Nephron (organoid): Measurements from ENCODE around the gene PPP1R11.

Experiments
- H3K27ac Mint-ChIP-seq, 3 experiments: 2 replicates each; pipeline ENCODE4 v1.8.0; 2020; ENCODE audit warnings: mixed read lengths in 3 of 3, mild to moderate bottlenecking in 2 of 3, moderate library complexity in 1 of 3
- H3K27me3 Mint-ChIP-seq: 2 replicates; pipeline ENCODE4 v1.8.0; 2021; ENCODE audit warnings: low read depth, mild to moderate bottlenecking, moderate library complexity, mixed read lengths
- H3K36me3 Mint-ChIP-seq: 2 replicates; pipeline ENCODE4 v1.8.0; 2020; ENCODE audit warnings: low read depth, mixed read lengths
- H3K4me1 Mint-ChIP-seq: 2 replicates; pipeline ENCODE4 v1.8.0; 2020; ENCODE audit warnings: mixed read lengths
- H3K4me3 Mint-ChIP-seq, 3 experiments: 2 replicates each; pipeline ENCODE4 v1.8.0; 2020; ENCODE audit warnings: mild to moderate bottlenecking in 3 of 3, mixed read lengths in 3 of 3, moderate library complexity in 2 of 3
- H3K9me3 Mint-ChIP-seq: 2 replicates; pipeline ENCODE4 v1.8.0; 2020; ENCODE audit warnings: mixed read lengths
- TF ChIP-seq, protein P1 (sequence below), 3 experiments: fragments of 200-600 bp; sonication (generic); IDR thresholded peaks; one replicate each; pipeline ENCODE4 v1.5.0; 2021; ENCODE audit warnings: antibody characterized with exemption in 3 of 3; ENCODE audit not compliant: unreplicated experiment in 3 of 3

Gene PPP1R11

DNA sequence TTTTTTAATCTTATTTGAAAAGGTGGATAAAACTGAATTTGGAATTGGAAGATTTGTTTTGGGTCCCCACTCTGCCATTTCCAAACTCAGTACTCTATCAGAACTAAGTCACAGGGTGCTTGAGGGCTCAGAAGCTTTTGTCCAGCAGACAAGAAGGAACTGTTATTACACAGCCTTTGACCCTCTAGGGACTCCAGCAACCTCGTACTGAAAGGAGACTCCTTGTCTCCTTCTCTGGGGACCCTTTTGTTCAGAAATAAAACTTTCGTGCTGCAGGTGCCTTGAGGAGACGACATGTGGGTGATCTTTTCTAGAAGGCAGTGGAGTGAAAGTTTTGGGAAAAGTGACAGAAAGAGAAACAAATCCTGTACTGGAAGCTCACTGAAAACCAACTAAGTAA is 13.3 kb upstream of the PPP1R11 start:
- H3K36me3 Mint-ChIP-seq = peaks cover 8% of the 10 kb centered on the region
- H3K27ac Mint-ChIP-seq = no peak overlapping the region
- no peaks in the 10 kb centered on the region for H3K27me3 Mint-ChIP-seq
- H3K9me3 Mint-ChIP-seq = no peaks in the 10 kb centered on the region
- no peaks in the 10 kb centered on the region for H3K4me1 Mint-ChIP-seq
- H3K4me3 Mint-ChIP-seq = no peak overlapping the region
- TF ChIP-seq, protein P1, sequence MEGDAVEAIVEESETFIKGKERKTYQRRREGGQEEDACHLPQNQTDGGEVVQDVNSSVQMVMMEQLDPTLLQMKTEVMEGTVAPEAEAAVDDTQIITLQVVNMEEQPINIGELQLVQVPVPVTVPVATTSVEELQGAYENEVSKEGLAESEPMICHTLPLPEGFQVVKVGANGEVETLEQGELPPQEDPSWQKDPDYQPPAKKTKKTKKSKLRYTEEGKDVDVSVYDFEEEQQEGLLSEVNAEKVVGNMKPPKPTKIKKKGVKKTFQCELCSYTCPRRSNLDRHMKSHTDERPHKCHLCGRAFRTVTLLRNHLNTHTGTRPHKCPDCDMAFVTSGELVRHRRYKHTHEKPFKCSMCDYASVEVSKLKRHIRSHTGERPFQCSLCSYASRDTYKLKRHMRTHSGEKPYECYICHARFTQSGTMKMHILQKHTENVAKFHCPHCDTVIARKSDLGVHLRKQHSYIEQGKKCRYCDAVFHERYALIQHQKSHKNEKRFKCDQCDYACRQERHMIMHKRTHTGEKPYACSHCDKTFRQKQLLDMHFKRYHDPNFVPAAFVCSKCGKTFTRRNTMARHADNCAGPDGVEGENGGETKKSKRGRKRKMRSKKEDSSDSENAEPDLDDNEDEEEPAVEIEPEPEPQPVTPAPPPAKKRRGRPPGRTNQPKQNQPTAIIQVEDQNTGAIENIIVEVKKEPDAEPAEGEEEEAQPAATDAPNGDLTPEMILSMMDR (IDR thresholded peaks at IDR 0.05; ENCODE audit: unreplicated experiment in 3 of 3) = no peak

DNA sequence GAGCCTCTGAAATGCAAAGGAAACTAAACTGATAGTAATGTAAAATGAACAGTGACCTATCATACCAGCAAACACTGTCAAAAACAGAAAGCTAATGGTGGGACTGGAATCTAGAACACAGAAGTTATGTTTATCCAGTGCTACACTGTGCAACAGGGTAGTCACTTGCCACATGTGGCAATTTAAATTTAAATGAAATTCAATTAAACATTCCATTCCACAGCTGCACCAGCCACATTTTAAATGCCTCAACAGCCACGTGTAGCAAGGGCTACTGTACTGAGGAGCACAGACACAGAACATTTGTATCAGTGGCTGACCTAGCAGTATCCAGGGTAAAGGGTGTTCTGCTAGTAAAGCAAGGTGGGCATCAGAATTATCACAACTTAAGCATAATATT is 11.5 kb upstream of the PPP1R11 start:
- peaks cover under 1% of the 10 kb centered on the region for H3K27me3 Mint-ChIP-seq

DNA sequence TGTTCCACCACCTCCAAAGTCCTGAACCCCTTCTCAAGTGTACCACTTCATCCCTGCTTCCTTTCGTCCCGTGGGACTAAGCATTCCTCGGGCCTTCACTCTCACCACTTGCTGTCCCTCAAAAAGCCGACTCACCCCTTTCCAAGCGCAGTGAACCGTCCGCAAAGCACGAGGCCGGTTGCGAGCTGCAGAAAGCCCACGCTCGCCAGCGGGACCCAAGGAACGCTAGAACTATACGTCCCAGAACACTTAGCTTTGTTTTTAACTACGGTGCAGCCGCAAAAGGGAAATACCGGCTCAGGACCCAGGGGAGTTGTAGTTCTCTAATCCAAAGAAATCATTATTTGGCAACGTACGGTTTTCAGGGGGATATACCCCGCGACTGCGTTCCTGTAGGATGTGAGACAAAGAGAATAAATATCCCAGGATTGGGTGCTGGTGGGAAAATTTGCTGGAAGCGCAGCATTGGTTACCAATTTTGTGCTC is 6.3 kb upstream of the PPP1R11 start:
- peaks cover 3% of the 10 kb centered on the region for H3K27me3 Mint-ChIP-seq

More for the DNA sequence above, 11.5 kb upstream of the PPP1R11 start:
- Mint-ChIP-seq H3K4me3 (no peak overlapping the region), H3K9me3 (no peaks in the 10 kb centered on the region), H3K36me3 (peaks cover 8% of the 10 kb centered on the region), H3K4me1 (peaks cover 1% of the 10 kb centered on the region), H3K27ac (no peak overlapping the region)
- TF ChIP-seq, protein P1 (IDR thresholded peaks at IDR 0.05; ENCODE audit: unreplicated experiment in 3 of 3) = no peak

DNA sequence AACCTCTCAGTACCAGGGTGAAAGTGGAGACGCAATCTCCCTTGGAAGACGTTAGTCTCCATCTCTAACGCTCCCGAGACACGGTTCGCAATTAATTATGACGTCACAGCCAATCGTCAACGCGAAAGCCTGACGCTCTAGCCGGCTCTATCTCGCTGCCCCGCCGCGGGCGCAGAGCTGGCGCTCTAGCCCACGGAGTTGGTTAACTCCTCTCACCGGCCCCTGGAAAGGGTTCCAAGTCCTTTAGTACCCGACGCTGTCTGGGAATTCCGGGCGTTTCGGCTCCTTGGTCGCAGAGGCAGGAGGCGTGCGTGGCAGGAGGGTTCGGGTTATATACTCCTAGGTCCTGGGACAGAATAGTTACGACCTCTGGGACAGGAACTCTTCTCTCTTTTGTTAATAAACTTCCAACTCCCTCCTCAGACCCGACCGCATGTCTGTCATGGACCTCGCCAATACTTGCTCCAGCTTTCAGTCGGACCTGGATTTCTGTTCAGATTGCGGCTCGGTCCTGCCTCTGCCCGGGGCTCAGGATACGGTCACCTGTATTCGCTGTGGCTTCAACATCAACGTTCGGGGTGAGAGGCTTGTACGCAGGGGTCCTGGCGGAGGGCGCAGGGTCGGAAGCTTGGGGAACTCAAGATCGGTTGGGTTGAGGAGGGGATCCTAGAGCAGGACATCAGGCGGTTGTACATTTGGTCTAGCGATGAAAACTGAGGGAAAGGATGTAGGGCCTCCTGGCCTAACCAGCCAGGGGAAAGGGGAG is 5.7 kb upstream of the PPP1R11 start, which contains the start of gene POLR1H:
Gene POLR1H (plus strand): TSS at position 174 of the 766 bp plus-strand sequence. CDS start 260 bp downstream, at position 434.
- H3K4me1 Mint-ChIP-seq = peaks cover 31% of the 10 kb centered on the region
- peaks cover 3% of the 10 kb centered on the region for H3K27me3 Mint-ChIP-seq
- H3K4me3 Mint-ChIP-seq = peak within 1 kb of the TSS; percentile 96 to 98 (median 97)
- peaks cover 20% of the 10 kb centered on the region for H3K36me3 Mint-ChIP-seq
- H3K9me3 Mint-ChIP-seq = no peaks in the 10 kb centered on the region
- TF ChIP-seq, protein P1 (IDR thresholded peaks at IDR 0.05; ENCODE audit: unreplicated experiment in 3 of 3) = no peak
- H3K27ac Mint-ChIP-seq = peak within 1 kb of the TSS; percentile 86 to 99 (median 98)

More for the DNA sequence above, 6.3 kb upstream of the PPP1R11 start:
- peaks cover 20% of the 10 kb centered on the region for H3K36me3 Mint-ChIP-seq
- H3K27ac Mint-ChIP-seq = peak overlapping the region; percentile 86 to 99 (median 98)
- H3K9me3 Mint-ChIP-seq = no peaks in the 10 kb centered on the region
- peaks cover 25% of the 10 kb centered on the region for H3K4me1 Mint-ChIP-seq
- TF ChIP-seq, protein P1 (IDR thresholded peaks at IDR 0.05; ENCODE audit: unreplicated experiment in 3 of 3) = no peak
- peak overlapping the region; percentile 96 to 98 (median 97) for H3K4me3 Mint-ChIP-seq

DNA sequence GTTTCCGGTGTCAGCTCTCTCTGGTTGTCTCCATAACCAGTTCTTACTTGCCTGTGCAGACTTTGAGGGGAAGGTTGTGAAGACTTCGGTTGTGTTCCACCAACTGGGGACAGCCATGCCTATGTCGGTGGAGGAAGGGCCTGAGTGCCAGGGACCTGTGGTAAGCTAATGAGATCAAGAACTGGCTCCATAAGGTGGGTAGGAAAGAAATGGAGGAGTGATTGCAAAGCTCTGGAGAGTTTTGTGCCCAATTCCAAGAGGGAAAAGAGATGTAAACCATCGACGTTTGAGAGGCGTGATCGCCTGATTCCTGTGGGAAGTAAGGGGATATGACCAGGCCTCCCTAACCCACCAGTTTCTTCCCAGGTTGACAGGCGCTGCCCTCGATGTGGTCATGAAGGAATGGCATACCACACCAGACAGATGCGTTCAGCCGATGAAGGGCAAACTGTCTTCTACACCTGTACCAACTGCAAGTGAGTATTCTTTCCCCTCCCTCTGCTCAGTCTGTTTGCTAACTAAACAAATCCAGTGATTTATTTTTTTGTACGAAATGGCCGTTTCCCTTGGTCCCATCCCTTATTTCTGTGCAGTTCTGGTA is 5.0 kb upstream of the PPP1R11 start:
- peaks cover 3% of the 10 kb centered on the region for H3K27me3 Mint-ChIP-seq
- peak overlapping the region; percentile 96 to 98 (median 97) for H3K4me3 Mint-ChIP-seq
- no peaks in the 10 kb centered on the region for H3K9me3 Mint-ChIP-seq
- peaks cover 19% of the 10 kb centered on the region for H3K36me3 Mint-ChIP-seq
- H3K27ac Mint-ChIP-seq = peak overlapping the region; percentile 86 to 99 (median 98)
- H3K4me1 Mint-ChIP-seq = peaks cover 37% of the 10 kb centered on the region
- TF ChIP-seq, protein P1 (IDR thresholded peaks at IDR 0.05; ENCODE audit: unreplicated experiment in 3 of 3) = no peak
